Measurements from ENCODE around the gene SMARCAD1.
"Not testable (repeated sequence)": the region's sequence is repeated elsewhere in the genome, so short reads cannot be mapped to it uniquely, and the experiment has no call there.

Gene SMARCAD1

GRCh38 chr4:94262163-94263016 lies 54.7 kb downstream of the SMARCAD1 start:
- Histone ChIP-seq H3K4me1 (ENCODE audit: insufficient read depth, low read length) (no peaks in the 10 kb centered on the region), H3K9ac (ENCODE audit: low read length) (no peak overlapping the region), H3K4me3 (ENCODE audit: low read depth in 1 of 2, low read length in 2 of 2) (no peak overlapping the region), H3K9me3 (ENCODE audit: low read length) (no peaks in the 10 kb centered on the region), H3K36me3 (ENCODE audit: insufficient read depth, low read length) (peaks cover 7% of the 10 kb centered on the region), H3K27me3 (ENCODE audit: control insufficient read depth in 1 of 2, insufficient read depth in 2 of 2, low read length in 2 of 2) (no peaks in the 10 kb centered on the region), H3K27ac (ENCODE audit: low read depth, low read length) (no peak overlapping the region)

DNA sequence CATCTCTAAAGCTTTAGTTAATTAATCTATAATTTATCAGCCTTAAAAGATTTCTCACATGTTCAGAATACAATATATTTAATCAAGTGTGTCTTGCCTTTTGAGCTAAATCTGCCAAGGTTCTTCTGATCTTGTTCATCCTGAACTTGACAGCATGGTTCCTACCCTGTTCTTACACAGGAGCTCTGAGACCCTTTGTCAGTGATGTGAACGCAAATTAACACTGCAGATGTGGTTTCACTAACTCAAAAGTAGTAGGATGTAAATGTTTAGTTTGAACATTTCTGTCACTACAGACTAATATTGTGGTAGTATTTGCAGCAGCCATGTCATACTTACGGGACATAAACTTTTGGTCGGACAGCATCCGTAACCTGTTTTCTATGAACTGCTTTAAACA lies 59.4 kb downstream of the SMARCAD1 start:
- Histone ChIP-seq H3K9me3 (ENCODE audit: low read length) (no peaks in the 10 kb centered on the region), H3K36me3 (ENCODE audit: insufficient read depth, low read length) (peaks cover 10% of the 10 kb centered on the region), H3K4me1 (ENCODE audit: insufficient read depth, low read length) (no peaks in the 10 kb centered on the region), H3K27ac (ENCODE audit: low read depth, low read length) (no peak overlapping the region), H3K4me3 (ENCODE audit: low read depth in 1 of 2, low read length in 2 of 2) (no peak overlapping the region), H3K9ac (ENCODE audit: low read length) (no peak overlapping the region), H3K27me3 (ENCODE audit: control insufficient read depth in 1 of 2, insufficient read depth in 2 of 2, low read length in 2 of 2) (no peaks in the 10 kb centered on the region)

DNA sequence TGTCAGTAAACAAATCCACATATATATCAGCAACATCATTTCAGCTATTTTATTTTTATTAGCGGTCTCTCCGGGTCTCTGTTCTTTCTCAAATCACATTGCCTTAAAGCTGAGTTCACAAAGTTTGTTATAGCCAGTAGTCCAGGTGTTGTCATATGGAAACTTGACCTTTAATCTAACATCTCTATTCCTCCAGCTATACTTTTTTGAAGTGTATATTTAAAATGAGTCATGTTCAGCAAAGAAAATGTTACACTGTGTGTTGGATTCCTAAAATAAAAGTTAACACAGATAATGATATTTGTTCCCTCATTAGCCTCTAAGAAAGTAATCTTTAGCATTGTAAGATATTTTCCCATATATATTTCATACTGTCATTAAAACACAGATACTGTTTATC lies 63.6 kb downstream of the SMARCAD1 start:
- Histone ChIP-seq H3K9me3 (ENCODE audit: low read length) (no peaks in the 10 kb centered on the region), H3K4me1 (ENCODE audit: insufficient read depth, low read length) (no peaks in the 10 kb centered on the region), H3K4me3 (ENCODE audit: low read depth in 1 of 2, low read length in 2 of 2) (no peak overlapping the region), H3K27me3 (ENCODE audit: control insufficient read depth in 1 of 2, insufficient read depth in 2 of 2, low read length in 2 of 2) (no peaks in the 10 kb centered on the region), H3K36me3 (ENCODE audit: insufficient read depth, low read length) (peaks cover 13% of the 10 kb centered on the region), H3K9ac (ENCODE audit: low read length) (no peak overlapping the region), H3K27ac (ENCODE audit: low read depth, low read length) (no peak overlapping the region)

DNA sequence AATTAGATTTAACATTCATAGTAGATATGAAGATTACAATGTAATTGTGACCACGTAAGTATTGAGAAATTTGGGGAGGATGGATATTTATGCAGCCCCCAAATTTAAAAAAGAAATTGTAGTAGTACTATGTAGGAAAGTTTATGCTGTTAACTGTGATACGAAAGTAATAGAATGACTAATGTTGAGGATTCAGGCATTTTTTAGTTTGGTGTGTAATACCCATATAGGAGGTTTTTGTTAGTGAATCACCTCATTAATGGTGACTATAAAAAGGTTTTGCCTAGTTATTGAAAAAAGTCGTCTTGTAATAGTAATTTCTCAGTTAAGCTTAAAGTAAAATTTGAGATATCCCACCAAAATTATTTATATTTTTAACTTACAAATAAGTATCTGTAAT lies 67.2 kb downstream of the SMARCAD1 start:
- Histone ChIP-seq H3K36me3 (ENCODE audit: insufficient read depth, low read length) (peaks cover 22% of the 10 kb centered on the region), H3K27me3 (ENCODE audit: control insufficient read depth in 1 of 2, insufficient read depth in 2 of 2, low read length in 2 of 2) (no peaks in the 10 kb centered on the region), H3K27ac (ENCODE audit: low read depth, low read length) (no peak overlapping the region), H3K4me1 (ENCODE audit: insufficient read depth, low read length) (no peaks in the 10 kb centered on the region), H3K4me3 (ENCODE audit: low read depth in 1 of 2, low read length in 2 of 2) (no peak overlapping the region), H3K9me3 (ENCODE audit: low read length) (no peaks in the 10 kb centered on the region), H3K9ac (ENCODE audit: low read length) (no peak overlapping the region)

- H3K9ac ChIP-seq (ENCODE audit: low read length): no peak overlapping the region
- H3K27ac ChIP-seq (ENCODE audit: low read depth, low read length): no peak overlapping the region
- peaks cover 25% of the 10 kb centered on the region for H3K36me3 ChIP-seq (ENCODE audit: insufficient read depth, low read length)
- no peaks in the 10 kb centered on the region for H3K4me1 ChIP-seq (ENCODE audit: insufficient read depth, low read length)
- H3K27me3 ChIP-seq (ENCODE audit: control insufficient read depth in 1 of 2, insufficient read depth in 2 of 2, low read length in 2 of 2): no peaks in the 10 kb centered on the region
- H3K4me3 ChIP-seq (ENCODE audit: low read depth in 1 of 2, low read length in 2 of 2): no peak overlapping the region
- no peaks in the 10 kb centered on the region for H3K9me3 ChIP-seq (ENCODE audit: low read length)
Observed at GRCh38 chr4:94276204-94276603, 68.5 kb downstream of the SMARCAD1 start.

- H3K4me1 ChIP-seq (ENCODE audit: insufficient read depth, low read length): no peaks in the 10 kb centered on the region
- H3K27me3 ChIP-seq (ENCODE audit: control insufficient read depth in 1 of 2, insufficient read depth in 2 of 2, low read length in 2 of 2): no peaks in the 10 kb centered on the region
- H3K9me3 ChIP-seq (ENCODE audit: low read length): no peaks in the 10 kb centered on the region
- H3K4me3 ChIP-seq (ENCODE audit: low read depth in 1 of 2, low read length in 2 of 2): no peak overlapping the region
- H3K27ac ChIP-seq (ENCODE audit: low read depth, low read length): no peak overlapping the region
- no peak overlapping the region for H3K9ac ChIP-seq (ENCODE audit: low read length)
- H3K36me3 ChIP-seq (ENCODE audit: insufficient read depth, low read length): peaks cover 24% of the 10 kb centered on the region
Observed at GRCh38 chr4:94277534-94277933, 69.9 kb downstream of the SMARCAD1 start.

GRCh38 chr4:94278781-94279180 lies 71.1 kb downstream of the SMARCAD1 start:
- H3K27ac ChIP-seq (ENCODE audit: low read depth, low read length): no peak overlapping the region
- H3K27me3 ChIP-seq (ENCODE audit: control insufficient read depth in 1 of 2, insufficient read depth in 2 of 2, low read length in 2 of 2): no peaks in the 10 kb centered on the region
- no peak overlapping the region for H3K4me3 ChIP-seq (ENCODE audit: low read depth in 1 of 2, low read length in 2 of 2)
- H3K9ac ChIP-seq (ENCODE audit: low read length): no peak overlapping the region
- no peaks in the 10 kb centered on the region for H3K9me3 ChIP-seq (ENCODE audit: low read length)
- no peaks in the 10 kb centered on the region for H3K4me1 ChIP-seq (ENCODE audit: insufficient read depth, low read length)
- H3K36me3 ChIP-seq (ENCODE audit: insufficient read depth, low read length): peaks cover 22% of the 10 kb centered on the region

DNA sequence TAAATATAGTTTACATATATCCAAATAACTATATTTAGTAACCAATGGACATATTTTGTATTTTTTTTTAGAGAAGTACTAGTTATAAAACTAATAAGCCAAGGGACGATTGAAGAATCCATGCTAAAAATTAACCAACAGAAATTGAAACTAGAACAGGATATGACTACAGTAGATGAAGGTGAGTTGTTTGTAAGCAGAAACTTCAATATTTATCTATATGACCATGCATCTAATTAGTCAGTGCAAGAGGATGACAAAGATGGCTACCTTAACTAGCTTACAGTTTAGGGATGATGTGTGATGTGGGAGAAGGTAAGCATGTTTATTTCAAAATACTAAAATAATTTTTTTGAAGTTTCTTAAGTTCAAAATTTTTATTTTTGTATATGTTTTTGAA lies 77.2 kb downstream of the SMARCAD1 start:
- Histone ChIP-seq H3K36me3 (ENCODE audit: insufficient read depth, low read length) (peaks cover 26% of the 10 kb centered on the region), H3K4me3 (ENCODE audit: low read depth in 1 of 2, low read length in 2 of 2) (no peak overlapping the region), H3K27ac (ENCODE audit: low read depth, low read length) (no peak overlapping the region), H3K4me1 (ENCODE audit: insufficient read depth, low read length) (no peaks in the 10 kb centered on the region), H3K9me3 (ENCODE audit: low read length) (no peaks in the 10 kb centered on the region), H3K9ac (ENCODE audit: low read length) (no peak overlapping the region), H3K27me3 (ENCODE audit: control insufficient read depth in 1 of 2, insufficient read depth in 2 of 2, low read length in 2 of 2) (no peaks in the 10 kb centered on the region)

GRCh38 chr4:94285666-94286065 lies 78.0 kb downstream of the SMARCAD1 start:
- H3K27ac ChIP-seq (ENCODE audit: low read depth, low read length): no peak overlapping the region
- H3K4me3 ChIP-seq (ENCODE audit: low read depth in 1 of 2, low read length in 2 of 2): no peak overlapping the region
- no peaks in the 10 kb centered on the region for H3K9me3 ChIP-seq (ENCODE audit: low read length)
- no peaks in the 10 kb centered on the region for H3K4me1 ChIP-seq (ENCODE audit: insufficient read depth, low read length)
- peaks cover 29% of the 10 kb centered on the region for H3K36me3 ChIP-seq (ENCODE audit: insufficient read depth, low read length)
- H3K9ac ChIP-seq (ENCODE audit: low read length): no peak overlapping the region
- H3K27me3 ChIP-seq (ENCODE audit: control insufficient read depth in 1 of 2, insufficient read depth in 2 of 2, low read length in 2 of 2): no peaks in the 10 kb centered on the region

DNA sequence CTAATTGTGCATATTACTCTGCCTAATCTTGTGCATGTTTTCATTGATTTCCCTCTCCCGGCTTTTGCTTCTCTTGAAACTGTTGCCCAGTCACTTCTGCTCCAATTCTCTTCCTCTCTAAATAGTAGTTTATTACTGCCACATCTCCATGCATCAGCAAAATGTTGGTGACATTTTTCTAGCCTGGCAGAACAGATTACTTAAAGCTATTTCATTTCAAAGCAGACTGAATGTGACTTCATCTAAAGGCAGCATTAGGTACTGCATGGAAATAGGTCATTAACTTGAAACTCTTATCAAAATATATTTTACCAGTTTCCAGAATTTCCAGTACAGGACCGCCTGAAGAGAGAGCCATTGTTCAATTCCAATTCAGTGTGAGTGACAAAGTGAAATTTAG lies 82.6 kb downstream of the SMARCAD1 start:
- peaks cover 23% of the 10 kb centered on the region for H3K36me3 ChIP-seq (ENCODE audit: insufficient read depth, low read length)
- H3K4me3 ChIP-seq (ENCODE audit: low read depth in 1 of 2, low read length in 2 of 2): no peak overlapping the region
- H3K4me1 ChIP-seq (ENCODE audit: insufficient read depth, low read length): no peaks in the 10 kb centered on the region
- no peak overlapping the region for H3K9ac ChIP-seq (ENCODE audit: low read length)
- no peaks in the 10 kb centered on the region for H3K27me3 ChIP-seq (ENCODE audit: control insufficient read depth in 1 of 2, insufficient read depth in 2 of 2, low read length in 2 of 2)
- no peak overlapping the region for H3K27ac ChIP-seq (ENCODE audit: low read depth, low read length)
- H3K9me3 ChIP-seq (ENCODE audit: low read length): no peaks in the 10 kb centered on the region

DNA sequence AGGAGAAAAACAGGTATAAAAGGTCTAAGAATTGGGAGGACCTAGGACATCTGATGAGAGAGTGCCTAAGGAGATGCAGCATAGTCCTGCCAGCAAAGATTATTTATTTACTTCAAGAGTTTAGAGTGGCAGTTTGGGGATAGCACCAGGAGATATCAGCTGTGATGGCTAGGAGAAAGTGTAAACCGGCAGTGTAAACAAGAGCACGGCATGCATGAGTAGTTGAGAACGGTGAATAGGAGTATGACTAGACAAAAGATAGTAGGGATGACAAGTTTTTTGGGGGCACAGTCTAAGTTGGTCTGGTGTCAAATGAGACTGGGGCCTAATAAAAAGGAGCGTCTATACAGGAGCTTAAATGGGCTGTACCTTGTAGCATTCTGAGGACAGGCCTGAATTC lies 86.3 kb downstream of the SMARCAD1 start:
- not testable (repeated sequence) for H3K27me3 ChIP-seq (ENCODE audit: control insufficient read depth in 1 of 2, insufficient read depth in 2 of 2, low read length in 2 of 2); H3K9ac ChIP-seq (ENCODE audit: low read length); H3K27ac ChIP-seq (ENCODE audit: low read depth, low read length); H3K9me3 ChIP-seq (ENCODE audit: low read length); H3K4me1 ChIP-seq (ENCODE audit: insufficient read depth, low read length); H3K4me3 ChIP-seq (ENCODE audit: low read depth in 1 of 2, low read length in 2 of 2)
- peaks cover 11% of the 10 kb centered on the region for H3K36me3 ChIP-seq (ENCODE audit: insufficient read depth, low read length)

DNA sequence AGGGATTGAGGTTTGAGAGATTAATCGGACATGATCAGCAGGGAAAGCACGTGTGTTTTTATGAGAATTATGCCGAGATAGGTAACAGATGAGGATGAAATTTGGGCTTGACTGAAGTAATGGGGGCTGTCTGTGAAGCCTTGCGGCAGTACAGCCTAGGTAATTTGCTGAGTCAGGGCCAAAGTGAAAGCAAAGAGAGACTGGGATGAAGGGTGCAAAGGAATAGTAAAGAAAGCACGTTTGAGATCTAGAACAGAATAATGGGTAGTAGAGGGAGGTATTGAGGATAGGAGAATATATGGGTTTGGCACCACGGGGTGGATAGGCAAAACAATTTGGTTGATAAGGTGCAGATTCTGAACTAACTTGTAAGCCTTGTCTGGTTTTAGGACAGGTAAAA lies 87.8 kb downstream of the SMARCAD1 start:
- H3K36me3 ChIP-seq (ENCODE audit: insufficient read depth, low read length); H3K4me3 ChIP-seq (ENCODE audit: low read depth in 1 of 2, low read length in 2 of 2); H3K9me3 ChIP-seq (ENCODE audit: low read length); H3K9ac ChIP-seq (ENCODE audit: low read length); H3K27ac ChIP-seq (ENCODE audit: low read depth, low read length); H3K27me3 ChIP-seq (ENCODE audit: control insufficient read depth in 1 of 2, insufficient read depth in 2 of 2, low read length in 2 of 2); H3K4me1 ChIP-seq (ENCODE audit: insufficient read depth, low read length): not testable (repeated sequence)

Measured in muscle layer of colon (tissue), 2 donors.